ENCODE data around the gene AGBL1.

AGBL1 gene

DNA sequence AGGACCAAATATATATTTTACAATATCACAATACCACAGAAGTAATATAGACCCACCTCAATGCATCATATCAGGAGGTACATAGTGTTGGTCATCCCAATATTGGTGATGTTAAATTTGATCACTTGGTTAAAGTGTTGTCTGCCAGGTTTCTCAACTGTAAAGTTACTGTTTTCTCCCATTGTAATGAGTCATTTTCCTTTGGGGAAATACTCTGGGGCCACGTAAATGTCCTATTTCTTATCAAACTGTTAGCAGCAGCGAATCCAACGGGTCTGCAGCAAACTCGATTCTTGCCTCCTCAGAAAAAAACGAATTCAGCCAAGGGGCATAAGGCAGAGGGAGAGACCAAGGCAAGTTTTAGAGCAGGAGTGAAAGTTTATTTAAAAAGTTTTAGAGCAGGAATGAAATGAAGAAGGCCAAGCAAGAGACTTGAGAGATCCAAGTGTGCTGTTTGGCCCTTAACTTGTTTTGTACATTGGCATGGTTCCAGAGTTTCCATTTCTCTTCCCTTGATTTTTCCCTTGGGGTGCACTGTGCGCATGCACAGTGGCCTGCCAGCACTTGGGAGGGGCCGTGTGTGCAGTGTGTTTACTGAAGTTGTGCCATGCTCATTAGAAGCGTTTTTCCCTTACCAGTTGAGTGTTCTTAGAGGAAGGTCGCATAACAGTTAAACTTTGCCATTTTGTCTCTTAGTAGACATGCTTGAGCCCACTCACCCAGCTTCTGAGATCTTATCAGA lies 512.5 kb downstream of the AGBL1 start:
- no peak overlapping the region for H3K4me3 ChIP-seq (ENCODE audit: low read depth, low read length)
- TF ChIP-seq, protein P1, sequence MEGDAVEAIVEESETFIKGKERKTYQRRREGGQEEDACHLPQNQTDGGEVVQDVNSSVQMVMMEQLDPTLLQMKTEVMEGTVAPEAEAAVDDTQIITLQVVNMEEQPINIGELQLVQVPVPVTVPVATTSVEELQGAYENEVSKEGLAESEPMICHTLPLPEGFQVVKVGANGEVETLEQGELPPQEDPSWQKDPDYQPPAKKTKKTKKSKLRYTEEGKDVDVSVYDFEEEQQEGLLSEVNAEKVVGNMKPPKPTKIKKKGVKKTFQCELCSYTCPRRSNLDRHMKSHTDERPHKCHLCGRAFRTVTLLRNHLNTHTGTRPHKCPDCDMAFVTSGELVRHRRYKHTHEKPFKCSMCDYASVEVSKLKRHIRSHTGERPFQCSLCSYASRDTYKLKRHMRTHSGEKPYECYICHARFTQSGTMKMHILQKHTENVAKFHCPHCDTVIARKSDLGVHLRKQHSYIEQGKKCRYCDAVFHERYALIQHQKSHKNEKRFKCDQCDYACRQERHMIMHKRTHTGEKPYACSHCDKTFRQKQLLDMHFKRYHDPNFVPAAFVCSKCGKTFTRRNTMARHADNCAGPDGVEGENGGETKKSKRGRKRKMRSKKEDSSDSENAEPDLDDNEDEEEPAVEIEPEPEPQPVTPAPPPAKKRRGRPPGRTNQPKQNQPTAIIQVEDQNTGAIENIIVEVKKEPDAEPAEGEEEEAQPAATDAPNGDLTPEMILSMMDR (IDR thresholded peaks at IDR 0.05; ENCODE audit: insufficient read depth, low read depth, low read length, missing control alignments), result no peak
- DNase-seq (ENCODE audit: low read depth), result no peak

DNA sequence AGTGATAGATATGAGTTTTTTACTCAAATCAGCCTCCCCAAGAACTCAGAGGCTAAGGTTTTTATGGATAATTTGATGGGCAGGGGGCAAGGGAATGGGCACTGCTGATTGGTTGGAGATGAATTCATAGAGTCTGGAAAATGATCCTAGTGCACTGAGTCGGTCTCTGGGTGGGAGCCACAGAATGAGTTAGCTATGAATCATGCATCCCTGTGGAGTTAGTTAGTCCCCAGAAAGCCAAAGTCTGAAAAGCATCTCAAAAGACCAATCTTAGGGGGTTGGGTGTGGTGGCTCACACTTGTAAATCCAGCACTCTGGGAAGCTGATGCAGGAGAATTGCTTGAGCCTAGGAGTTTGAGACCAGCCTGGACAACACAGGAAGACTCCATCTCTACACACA lies 516.1 kb downstream of the AGBL1 start:
- TF ChIP-seq, protein P1 (IDR thresholded peaks at IDR 0.05; ENCODE audit: insufficient read depth, low read depth, low read length, missing control alignments), result no peak
- H3K4me3 ChIP-seq (ENCODE audit: low read depth, low read length), result no peak overlapping the region
- DNase-seq (ENCODE audit: low read depth), result no peak

DNA sequence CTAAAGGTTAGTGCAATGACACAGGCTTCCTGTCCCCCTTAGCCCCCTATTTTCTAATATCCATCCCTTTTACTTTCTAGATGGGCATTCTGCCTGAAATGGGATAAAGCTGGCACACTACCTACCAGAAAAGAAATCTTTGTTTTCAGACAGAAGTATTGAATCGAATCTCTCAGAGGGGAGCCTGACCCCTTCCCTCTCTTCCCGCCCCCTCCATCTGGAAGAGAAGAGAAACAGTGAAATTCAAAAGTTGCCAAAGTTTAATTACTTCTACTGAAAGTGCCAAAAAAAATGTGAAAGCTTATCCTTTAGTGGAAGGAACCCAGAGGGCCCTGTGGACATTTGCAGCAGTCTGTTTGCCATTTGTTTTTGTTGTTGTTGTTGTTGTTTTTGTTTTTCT lies 523.8 kb downstream of the AGBL1 start:
- no peak for DNase-seq (ENCODE audit: low read depth)
- TF ChIP-seq, protein P1 (IDR thresholded peaks at IDR 0.05; ENCODE audit: insufficient read depth, low read depth, low read length, missing control alignments), result no peak
- H3K4me3 ChIP-seq (ENCODE audit: low read depth, low read length), result no peak overlapping the region

DNA sequence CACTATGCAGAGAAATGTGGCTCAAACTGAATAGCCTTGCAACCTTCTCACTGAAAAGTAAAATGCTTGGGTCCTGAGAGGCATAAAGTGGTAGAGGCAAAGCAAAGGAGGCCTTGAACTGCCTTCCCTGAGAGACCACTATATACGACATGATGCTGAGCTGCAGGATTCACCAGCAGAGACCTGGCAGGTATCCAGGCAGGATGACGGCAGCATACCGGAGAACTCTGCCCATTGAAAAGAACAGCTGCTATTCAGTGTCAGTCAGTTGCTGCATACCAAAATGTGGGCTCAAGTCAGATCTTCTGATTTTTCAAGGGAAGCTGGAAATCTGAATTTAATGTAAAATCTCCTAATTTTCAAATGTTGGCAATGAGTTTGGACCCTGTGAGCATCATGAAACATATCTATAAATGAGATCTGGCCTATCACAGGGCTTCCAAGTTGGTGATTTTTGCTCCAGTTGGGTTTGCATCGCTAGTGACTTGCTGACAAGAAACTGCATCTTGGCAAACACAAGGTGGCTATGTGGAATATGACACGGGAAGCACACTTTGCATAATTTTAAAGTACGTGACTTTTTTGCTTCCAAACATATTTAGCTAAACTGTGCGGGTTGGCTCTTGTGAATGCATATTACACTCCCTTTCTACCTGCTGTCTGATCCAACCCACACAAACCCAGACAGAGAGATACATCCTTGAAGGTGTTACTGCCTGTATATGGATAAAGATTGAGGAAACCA lies 529.0 kb downstream of the AGBL1 start:
- no peak overlapping the region for H3K4me3 ChIP-seq (ENCODE audit: low read depth, low read length)
- no peak for DNase-seq (ENCODE audit: low read depth)
- TF ChIP-seq, protein P1 (IDR thresholded peaks at IDR 0.05; ENCODE audit: insufficient read depth, low read depth, low read length, missing control alignments), result no peak

DNA sequence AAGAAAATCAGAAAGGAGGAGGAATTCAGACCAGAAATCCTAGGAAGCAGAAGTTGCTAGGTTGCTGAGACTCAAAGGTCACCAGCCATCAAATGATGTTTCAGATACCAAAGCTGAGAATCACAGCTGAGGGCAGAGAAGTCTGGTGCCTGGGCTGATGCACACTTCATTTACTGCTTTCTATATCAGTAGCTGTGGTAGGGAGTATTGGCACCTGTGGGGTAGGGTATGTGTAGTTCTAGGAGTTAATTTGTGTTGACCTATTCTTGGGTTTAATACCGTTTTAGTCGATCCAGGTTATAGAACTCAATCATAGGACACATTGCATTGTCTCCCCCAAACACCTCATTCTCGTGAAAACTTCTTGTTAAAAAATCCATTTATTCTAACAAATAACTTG lies 529.6 kb downstream of the AGBL1 start:
- no peak overlapping the region for H3K4me3 ChIP-seq (ENCODE audit: low read depth, low read length)

DNA sequence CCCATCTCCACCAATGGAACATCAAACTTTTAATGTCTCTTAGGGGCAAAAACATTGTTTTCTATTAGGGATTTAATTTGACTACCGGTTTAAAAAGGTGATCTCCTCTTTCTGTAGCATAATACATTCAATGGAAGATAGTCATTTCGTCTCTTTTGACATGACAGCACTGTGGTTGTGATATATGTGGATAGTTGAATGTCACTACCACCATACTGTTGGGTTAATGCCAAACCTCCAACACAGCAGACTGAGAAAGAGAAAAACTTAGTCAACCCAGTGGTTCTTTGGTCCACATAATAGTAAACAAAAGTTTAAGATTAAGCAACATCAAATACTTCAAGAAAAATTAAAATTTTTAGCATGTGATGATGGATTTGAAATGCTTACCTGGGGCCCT lies 530.4 kb downstream of the AGBL1 start:
- H3K4me3 ChIP-seq (ENCODE audit: low read depth, low read length), result no peak overlapping the region
- DNase-seq (ENCODE audit: low read depth), result no peak
- TF ChIP-seq, protein P1 (IDR thresholded peaks at IDR 0.05; ENCODE audit: insufficient read depth, low read depth, low read length, missing control alignments), result no peak

More for the DNA sequence above, 529.6 kb downstream of the AGBL1 start:
- no peak for DNase-seq (ENCODE audit: low read depth)
- TF ChIP-seq, protein P1 (IDR thresholded peaks at IDR 0.05; ENCODE audit: insufficient read depth, low read depth, low read length, missing control alignments), result no peak
